Activated T-cell treated with anti-CD3 and anti-CD28 coated beads for 24 hours (primary cell): ENCODE measurements around the gene CHRNB1.
A peak's percentile ranks its signal among the peaks of the same experiment; 100 is the strongest.

Experiments used
- DNase-seq: peaks from one replicate; pipeline ENCODE4 v3.0.0-alpha.2; 2020; ENCODE audit warnings: low read depth

CHRNB1 gene, protein sequence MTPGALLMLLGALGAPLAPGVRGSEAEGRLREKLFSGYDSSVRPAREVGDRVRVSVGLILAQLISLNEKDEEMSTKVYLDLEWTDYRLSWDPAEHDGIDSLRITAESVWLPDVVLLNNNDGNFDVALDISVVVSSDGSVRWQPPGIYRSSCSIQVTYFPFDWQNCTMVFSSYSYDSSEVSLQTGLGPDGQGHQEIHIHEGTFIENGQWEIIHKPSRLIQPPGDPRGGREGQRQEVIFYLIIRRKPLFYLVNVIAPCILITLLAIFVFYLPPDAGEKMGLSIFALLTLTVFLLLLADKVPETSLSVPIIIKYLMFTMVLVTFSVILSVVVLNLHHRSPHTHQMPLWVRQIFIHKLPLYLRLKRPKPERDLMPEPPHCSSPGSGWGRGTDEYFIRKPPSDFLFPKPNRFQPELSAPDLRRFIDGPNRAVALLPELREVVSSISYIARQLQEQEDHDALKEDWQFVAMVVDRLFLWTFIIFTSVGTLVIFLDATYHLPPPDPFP

GRCh38 chr17:7444682-7445618, at the start of gene CHRNB1:
Gene CHRNB1, plus strand, starts transcription at chr17:7445061. Its CDS starts 67 bp downstream, at chr17:7445128.
- DNase-seq = no peak

GRCh38 chr17:7396147-7396546, 48.7 kb upstream of the CHRNB1 start:
- no peak for DNase-seq

GRCh38 chr17:7398612-7399011, 46.2 kb upstream of the CHRNB1 start:
- DNase-seq = no peak

DNA sequence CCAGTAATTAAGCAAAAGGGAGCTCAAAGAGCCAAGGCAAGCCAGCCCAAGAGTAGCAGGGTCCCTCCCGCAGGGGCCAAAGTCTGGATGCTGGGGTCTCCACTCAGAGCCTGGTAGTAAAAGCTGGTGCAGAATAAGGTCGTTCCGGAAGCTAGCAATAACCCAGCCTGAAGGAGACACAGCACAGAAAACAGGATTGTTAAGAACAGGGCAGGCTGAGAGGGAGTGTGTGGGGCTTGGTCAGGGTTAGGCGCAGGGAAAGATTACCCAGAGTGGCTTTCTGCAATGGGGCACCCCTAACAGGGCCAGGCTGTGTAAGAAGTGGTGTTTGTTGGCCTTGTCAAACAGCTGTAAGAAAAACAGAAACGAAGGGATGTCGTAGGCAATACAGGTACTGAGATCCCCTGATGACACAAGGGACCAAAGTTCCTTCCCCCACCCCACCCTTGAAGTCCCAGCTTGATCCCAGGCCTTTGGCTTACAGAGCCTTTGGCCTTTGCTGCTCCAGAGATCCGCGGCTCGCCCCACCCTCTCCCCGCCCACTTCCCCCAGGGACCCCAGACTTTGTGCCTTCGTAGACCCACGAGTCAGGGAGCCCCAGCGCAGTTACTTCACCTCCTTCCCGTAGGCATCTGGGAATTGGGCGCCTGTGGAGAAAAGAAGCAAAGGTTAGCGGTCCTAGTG, 41.7 kb upstream of the CHRNB1 start:
- DNase-seq = no peak

DNA sequence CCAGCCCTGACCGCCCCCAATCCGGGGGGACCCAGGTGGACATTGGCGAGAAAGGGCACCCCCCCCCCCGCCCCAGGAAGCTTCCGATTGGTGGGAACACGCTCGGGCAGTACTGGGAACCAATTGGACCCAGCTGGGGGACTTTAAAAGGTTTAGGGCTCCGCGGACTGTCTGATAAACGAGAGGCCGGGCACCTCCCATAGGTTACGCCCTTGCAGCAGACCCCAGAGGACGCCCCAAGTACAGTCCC, 41.2 kb upstream of the CHRNB1 start:
- no peak for DNase-seq

GRCh38 chr17:7403977-7404736, 40.7 kb upstream of the CHRNB1 start, which contains the start of gene TMEM256:
Gene TMEM256, minus strand, starts transcription at chr17:7404097. Its CDS starts 13 bp downstream, at chr17:7404084.
- peak; percentile 95 for DNase-seq

GRCh38 chr17:7404737-7405349, 40.0 kb upstream of the CHRNB1 start:
- no peak for DNase-seq

GRCh38 chr17:7405350-7406234, 39.3 kb upstream of the CHRNB1 start:
- no peak for DNase-seq

- DNase-seq = no peak
These were observed 38.5 kb upstream of the CHRNB1 start for GRCh38 chr17:7406235-7406825.

DNA sequence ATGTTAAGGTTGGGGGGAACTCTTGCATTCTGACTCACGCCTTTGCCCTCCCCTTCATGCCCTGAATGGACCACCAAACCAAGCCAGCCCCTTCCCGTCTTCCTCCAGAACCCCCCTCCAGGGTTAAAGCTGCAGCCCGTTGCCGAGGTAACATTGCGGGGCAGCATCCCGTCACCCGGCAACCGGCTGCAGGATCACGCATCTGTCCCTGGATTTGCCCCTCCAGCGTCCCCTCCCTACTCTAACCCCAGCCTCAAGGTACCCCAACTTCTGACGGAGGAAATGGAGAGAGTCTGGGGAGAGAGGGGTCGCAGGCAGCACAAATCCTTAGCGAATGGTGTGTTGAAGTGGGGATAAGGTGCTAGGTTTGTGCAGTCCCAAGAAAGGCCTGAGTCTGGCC, 37.8 kb upstream of the CHRNB1 start:
- DNase-seq = no peak

DNA sequence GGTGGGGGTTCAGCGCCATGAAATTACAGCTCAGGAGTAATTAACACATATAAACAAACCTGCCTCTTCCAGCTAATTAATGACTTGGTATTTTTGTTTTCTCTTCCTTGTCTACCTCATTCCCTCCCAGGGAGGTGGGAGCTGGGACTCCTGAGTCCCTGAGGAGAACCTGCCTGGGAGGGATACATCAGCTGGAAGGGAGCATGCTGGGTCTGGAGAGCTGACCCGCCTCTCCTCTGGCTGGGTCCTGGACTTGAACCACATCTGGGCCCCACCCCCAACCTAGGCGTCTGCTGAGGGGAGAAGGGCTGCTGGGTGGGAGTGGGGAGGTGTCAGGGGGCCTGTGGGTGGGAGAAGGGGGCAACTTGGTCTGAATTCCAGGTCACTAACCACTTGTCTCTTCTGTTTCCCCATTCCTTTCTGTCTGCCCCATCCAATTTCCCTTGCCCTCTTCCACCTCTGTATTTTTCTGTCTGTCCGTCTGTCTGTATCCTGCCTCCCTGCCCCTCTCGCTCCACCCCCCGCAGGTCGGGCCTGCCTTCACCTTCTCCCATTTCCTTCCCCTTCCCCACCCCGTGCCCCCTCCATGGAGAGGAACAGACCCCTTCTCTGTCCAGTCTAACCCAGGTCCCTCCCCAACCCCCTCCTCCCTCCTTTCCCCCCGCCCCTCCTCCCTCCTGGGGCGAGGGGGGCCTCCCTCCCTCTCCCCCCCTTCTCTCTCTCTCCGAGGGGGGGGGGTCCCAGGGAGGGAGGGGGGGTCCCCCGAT, 37.2 kb upstream of the CHRNB1 start, which contains the start of gene NLGN2:
Gene NLGN2, plus strand, starts transcription at position 361 of the 767 bp plus-strand sequence. CDS start 411 bp downstream, outside the sequence.
- DNase-seq = no peak

- DNase-seq = no peak
These were observed 36.6 kb upstream of the CHRNB1 start for GRCh38 chr17:7408252-7408727.

- no peak for DNase-seq
These were observed 36.0 kb upstream of the CHRNB1 start for GRCh38 chr17:7408863-7409262.

GRCh38 chr17:7409716-7410115, 35.1 kb upstream of the CHRNB1 start:
- no peak for DNase-seq

- DNase-seq = no peak
These were observed 34.0 kb upstream of the CHRNB1 start for GRCh38 chr17:7410634-7411426.

- no peak for DNase-seq
These were observed 33.5 kb upstream of the CHRNB1 start for GRCh38 chr17:7411427-7411750.

- DNase-seq = no peak
These were observed 31.4 kb upstream of the CHRNB1 start for GRCh38 chr17:7413346-7413985.
